GM23338 (cell line): ENCODE measurements around the gene TTC39B. TPM values are rescaled to one million over a fixed set of nuclear protein-coding genes. Genes with fewer than 3 reads are reported as not detected.

Source experiments
- ATAC-seq: fragments of 200-7000 bp; cut with Tn5 transposase; 3 replicates; pipeline ENCODE4 v1.9.1; 2020
- DNase-seq: peaks from one replicate; pipeline ENCODE4 v3.0.0-alpha.2; 2015; ENCODE audit warnings: low spot score
- H2AFZ ChIP-seq: fragments of 200-600 bp; sonication (generic); 2 replicates; pipeline ENCODE4 v1.8.0; 2016; ENCODE audit warnings: antibody characterized with exemption, mild to moderate bottlenecking, moderate library complexity
- H3F3A ChIP-seq: fragments of 200-600 bp; sonication (generic); replicated peaks from 2 replicates; pipeline ENCODE4 v1.8.0; 2017; ENCODE audit warnings: antibody characterized with exemption, mixed run types, low read depth
- H3K27ac ChIP-seq: fragments of 200-600 bp; sonication (generic); 2 replicates; pipeline ENCODE4 v1.6.1; 2016; ENCODE audit warnings: low read depth
- H3K27me3 ChIP-seq: fragments of 200-600 bp; sonication (generic); 2 replicates; pipeline ENCODE4 v1.8.0; 2016; ENCODE audit warnings: mild to moderate bottlenecking, mixed run types, moderate library complexity; ENCODE audit not compliant: insufficient read depth
- H3K36me3 ChIP-seq: fragments of 200-600 bp; sonication (generic); 2 replicates; pipeline ENCODE4 v1.8.0; 2016; ENCODE audit warnings: mild to moderate bottlenecking; ENCODE audit not compliant: insufficient read depth
- H3K4me1 ChIP-seq: fragments of 200-600 bp; sonication (generic); 2 replicates; pipeline ENCODE4 v1.8.0; 2016; ENCODE audit warnings: mild to moderate bottlenecking, moderate library complexity; ENCODE audit not compliant: insufficient read depth
- H3K4me2 ChIP-seq: fragments of 200-600 bp; sonication (generic); 2 replicates; pipeline ENCODE4 v1.7.1; 2017; ENCODE audit warnings: mixed run types
- H3K4me3 ChIP-seq: fragments of 200-600 bp; sonication (generic); 2 replicates; pipeline ENCODE4 v1.6.1; 2016; ENCODE audit warnings: mixed run types
- H3K79me2 ChIP-seq: fragments of 200-600 bp; sonication (generic); replicated peaks from 2 replicates; pipeline ENCODE4 v1.8.0; 2017; ENCODE audit warnings: mild to moderate bottlenecking; ENCODE audit not compliant: insufficient read depth
- H3K9me2 ChIP-seq: fragments of 200-600 bp; sonication (generic); 2 replicates; pipeline ENCODE4 v1.8.0; 2017; ENCODE audit not compliant: insufficient read depth
- H4K20me1 ChIP-seq: fragments of 200-600 bp; sonication (generic); replicated peaks from 2 replicates; pipeline ENCODE4 v1.8.0; 2017; ENCODE audit warnings: mild to moderate bottlenecking; ENCODE audit not compliant: insufficient read depth
- H3K27ac Mint-ChIP-seq: 2 replicates; pipeline ENCODE4 v1.8.0; 2020; ENCODE audit warnings: inconsistent platforms, mild to moderate bottlenecking, moderate library complexity, mixed read lengths
- H3K27me3 Mint-ChIP-seq: 3 replicates; pipeline ENCODE4 v1.8.0; 2022; ENCODE audit warnings: low read depth, mild to moderate bottlenecking, moderate library complexity, mixed read lengths, inconsistent platforms; ENCODE audit not compliant: insufficient read depth, poor library complexity
- H3K36me3 Mint-ChIP-seq: 3 replicates; pipeline ENCODE4 v1.8.0; 2021; ENCODE audit warnings: low read depth, mild to moderate bottlenecking, inconsistent platforms, moderate library complexity, mixed read lengths
- H3K4me1 Mint-ChIP-seq: 3 replicates; pipeline ENCODE4 v1.8.0; 2020; ENCODE audit warnings: mild to moderate bottlenecking, inconsistent platforms, mixed read lengths
- H3K4me3 Mint-ChIP-seq: 3 replicates; pipeline ENCODE4 v1.8.0; 2021; ENCODE audit warnings: moderate library complexity, mild to moderate bottlenecking, inconsistent platforms, mixed read lengths
- H3K9me3 Mint-ChIP-seq: 3 replicates; pipeline ENCODE4 v1.8.0; 2020; ENCODE audit warnings: moderate library complexity, mild to moderate bottlenecking, inconsistent platforms, mixed read lengths
- CREB1 ChIP-seq: fragments of 250-450 bp; sonication (Bioruptor Pico); IDR thresholded peaks from 2 replicates; pipeline ENCODE4 v1.5.0; 2020; ENCODE audit warnings: low read depth, mild to moderate bottlenecking, moderate library complexity
- EZH2 ChIP-seq: fragments of 200-600 bp; sonication (generic); IDR thresholded peaks from one replicate; pipeline ENCODE4 v1.8.0; 2017; ENCODE audit warnings: antibody characterized with exemption, mild to moderate bottlenecking, low read depth; ENCODE audit not compliant: unreplicated experiment
- EZH2phosphoT487 ChIP-seq: fragments of 200-600 bp; sonication (generic); IDR thresholded peaks from one replicate; pipeline ENCODE4 v1.8.1; 2018; ENCODE audit warnings: antibody characterized with exemption; ENCODE audit not compliant: unreplicated experiment
- JUNB ChIP-seq: IDR thresholded peaks from one replicate; pipeline ENCODE4 v1.6.1; 2016; ENCODE audit warnings: antibody characterized with exemption; ENCODE audit not compliant: unreplicated experiment
- NANOG ChIP-seq: IDR thresholded peaks from 2 replicates; pipeline ENCODE4 v1.6.1; 2016; ENCODE audit warnings: antibody characterized with exemption, borderline replicate concordance
- POLR2AphosphoS5 ChIP-seq: IDR thresholded peaks from 2 replicates; pipeline ENCODE4 v1.6.1; 2016; ENCODE audit warnings: antibody characterized with exemption, low read depth
- STAT1 ChIP-seq: IDR thresholded peaks from one replicate; pipeline ENCODE4 v1.6.1; 2016; ENCODE audit warnings: antibody characterized with exemption; ENCODE audit not compliant: unreplicated experiment
- ZNF114 ChIP-seq: fragments of 250-450 bp; sonication (Bioruptor Pico); IDR thresholded peaks from 2 replicates; pipeline ENCODE4 v1.5.0; 2020; ENCODE audit warnings: mild to moderate bottlenecking, moderate library complexity
- ZNF331 ChIP-seq: fragments of 250-450 bp; sonication (Bioruptor Pico); IDR thresholded peaks from 2 replicates; pipeline ENCODE4 v1.5.0; 2020; ENCODE audit warnings: low read depth, mild to moderate bottlenecking, moderate library complexity
- polyA plus RNA-seq: library from polyadenylated mRNA; unstranded; fragments of >200 nt; fragmentation: Nextera tagmentation; extraction: Ambion mirVana; gene quantifications from 2 replicates; pipeline ENCODE4 v1.2.1, GENCODE V29; 2016
- total RNA-seq: library from RNA; depleted of rRNA; stranded (reverse); fragments of >200 nt; shearing (Covaris generic); gene quantifications from 2 replicates; pipeline ENCODE4 v1.2.3, GENCODE V29; 2014
- TF ChIP-seq, protein P1 (sequence below), 2 experiments: fragments of 200-600 bp in 1 of 2; sonication (generic) in 1 of 2; conservative IDR thresholded peaks; 2 replicates each; pipeline versions ENCODE4 v1.5.1 to v1.6.1; 2016 to 2017; ENCODE audit warnings: antibody characterized with exemption in 2 of 2, low read depth in 2 of 2, mild to moderate bottlenecking in 2 of 2, moderate library complexity in 1 of 2
- TF ChIP-seq, protein P2 (sequence below): IDR thresholded peaks from 2 replicates; pipeline ENCODE4 v1.6.1; 2016; ENCODE audit warnings: antibody characterized with exemption
- TF ChIP-seq, protein P3 (sequence below): fragments of 250-450 bp; sonication (Bioruptor Pico); IDR thresholded peaks from 2 replicates; pipeline ENCODE4 v1.5.0; 2020; ENCODE audit warnings: mild to moderate bottlenecking, moderate library complexity
- TF ChIP-seq, protein P4 (sequence below): IDR thresholded peaks from one replicate; pipeline ENCODE4 v1.6.1; 2018; ENCODE audit warnings: antibody characterized with exemption; ENCODE audit not compliant: unreplicated experiment

TTC39B gene
- total and polyA plus RNA-seq, 2 experiments from 2014 or later = 2.8 to 11.1 TPM

DNA sequence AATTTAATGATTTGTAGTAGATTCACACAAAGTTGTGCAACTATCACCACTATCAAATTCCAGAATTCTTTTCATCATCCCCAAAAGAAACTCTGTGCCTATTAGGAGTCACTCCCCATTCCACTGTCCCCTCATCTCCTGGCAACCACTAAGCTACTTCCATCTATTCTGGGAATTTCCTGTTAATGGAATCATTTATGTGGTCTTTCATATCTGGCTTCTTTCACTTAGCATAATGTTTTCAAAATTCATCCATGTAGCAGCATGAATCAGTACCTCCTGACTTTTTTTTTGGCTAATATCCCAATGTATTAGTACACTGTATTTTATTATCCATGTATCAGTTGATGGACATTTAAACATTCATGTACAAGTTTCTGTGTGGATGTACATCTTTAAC is 157.6 kb downstream of the TTC39B start:
- Histone ChIP-seq H3K27ac (no peak overlapping the region), H3K4me1 (peaks cover 18% of the 10 kb centered on the region), H4K20me1 (no peaks in the 10 kb centered on the region), H3K79me2 (no peaks in the 10 kb centered on the region), H3F3A (no peaks in the 10 kb centered on the region), H3K4me3 (no peak overlapping the region), H2AFZ (no peak overlapping the region), H3K36me3 (no peaks in the 10 kb centered on the region), H3K27me3 (no peaks in the 10 kb centered on the region), H3K9me2 (peaks cover 5% of the 10 kb centered on the region; the same call in 1 of the 2 replicates), H3K4me2 (no peak overlapping the region)
- Mint-ChIP-seq H3K36me3 (no peaks in the 10 kb centered on the region), H3K9me3 (no peaks in the 10 kb centered on the region), H3K4me3 (no peak overlapping the region), H3K27ac (no peak overlapping the region), H3K4me1 (peaks cover 13% of the 10 kb centered on the region; the same call in 2 of the 3 replicates), H3K27me3 (no peaks in the 10 kb centered on the region)
- ATAC-seq (no peak), DNase-seq (no peak)
- TF ChIP-seq ZNF114 (CRISPR knock-in tag) (no peak), POLR2AphosphoS5 (no peak), ZNF331 (CRISPR knock-in tag) (no peak), EZH2phosphoT487 (no peak), NANOG (no peak), EZH2 (no peak), JUNB (no peak), CREB1 (CRISPR knock-in tag) (no peak), STAT1 (no peak)
- TF ChIP-seq, protein P1, sequence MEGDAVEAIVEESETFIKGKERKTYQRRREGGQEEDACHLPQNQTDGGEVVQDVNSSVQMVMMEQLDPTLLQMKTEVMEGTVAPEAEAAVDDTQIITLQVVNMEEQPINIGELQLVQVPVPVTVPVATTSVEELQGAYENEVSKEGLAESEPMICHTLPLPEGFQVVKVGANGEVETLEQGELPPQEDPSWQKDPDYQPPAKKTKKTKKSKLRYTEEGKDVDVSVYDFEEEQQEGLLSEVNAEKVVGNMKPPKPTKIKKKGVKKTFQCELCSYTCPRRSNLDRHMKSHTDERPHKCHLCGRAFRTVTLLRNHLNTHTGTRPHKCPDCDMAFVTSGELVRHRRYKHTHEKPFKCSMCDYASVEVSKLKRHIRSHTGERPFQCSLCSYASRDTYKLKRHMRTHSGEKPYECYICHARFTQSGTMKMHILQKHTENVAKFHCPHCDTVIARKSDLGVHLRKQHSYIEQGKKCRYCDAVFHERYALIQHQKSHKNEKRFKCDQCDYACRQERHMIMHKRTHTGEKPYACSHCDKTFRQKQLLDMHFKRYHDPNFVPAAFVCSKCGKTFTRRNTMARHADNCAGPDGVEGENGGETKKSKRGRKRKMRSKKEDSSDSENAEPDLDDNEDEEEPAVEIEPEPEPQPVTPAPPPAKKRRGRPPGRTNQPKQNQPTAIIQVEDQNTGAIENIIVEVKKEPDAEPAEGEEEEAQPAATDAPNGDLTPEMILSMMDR (conservative IDR thresholded peaks at IDR 0.05; ENCODE audit: low read depth in 2 of 2) = no peak
- TF ChIP-seq, protein P2, sequence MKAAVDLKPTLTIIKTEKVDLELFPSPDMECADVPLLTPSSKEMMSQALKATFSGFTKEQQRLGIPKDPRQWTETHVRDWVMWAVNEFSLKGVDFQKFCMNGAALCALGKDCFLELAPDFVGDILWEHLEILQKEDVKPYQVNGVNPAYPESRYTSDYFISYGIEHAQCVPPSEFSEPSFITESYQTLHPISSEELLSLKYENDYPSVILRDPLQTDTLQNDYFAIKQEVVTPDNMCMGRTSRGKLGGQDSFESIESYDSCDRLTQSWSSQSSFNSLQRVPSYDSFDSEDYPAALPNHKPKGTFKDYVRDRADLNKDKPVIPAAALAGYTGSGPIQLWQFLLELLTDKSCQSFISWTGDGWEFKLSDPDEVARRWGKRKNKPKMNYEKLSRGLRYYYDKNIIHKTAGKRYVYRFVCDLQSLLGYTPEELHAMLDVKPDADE = no peak
- TF ChIP-seq, protein P3, sequence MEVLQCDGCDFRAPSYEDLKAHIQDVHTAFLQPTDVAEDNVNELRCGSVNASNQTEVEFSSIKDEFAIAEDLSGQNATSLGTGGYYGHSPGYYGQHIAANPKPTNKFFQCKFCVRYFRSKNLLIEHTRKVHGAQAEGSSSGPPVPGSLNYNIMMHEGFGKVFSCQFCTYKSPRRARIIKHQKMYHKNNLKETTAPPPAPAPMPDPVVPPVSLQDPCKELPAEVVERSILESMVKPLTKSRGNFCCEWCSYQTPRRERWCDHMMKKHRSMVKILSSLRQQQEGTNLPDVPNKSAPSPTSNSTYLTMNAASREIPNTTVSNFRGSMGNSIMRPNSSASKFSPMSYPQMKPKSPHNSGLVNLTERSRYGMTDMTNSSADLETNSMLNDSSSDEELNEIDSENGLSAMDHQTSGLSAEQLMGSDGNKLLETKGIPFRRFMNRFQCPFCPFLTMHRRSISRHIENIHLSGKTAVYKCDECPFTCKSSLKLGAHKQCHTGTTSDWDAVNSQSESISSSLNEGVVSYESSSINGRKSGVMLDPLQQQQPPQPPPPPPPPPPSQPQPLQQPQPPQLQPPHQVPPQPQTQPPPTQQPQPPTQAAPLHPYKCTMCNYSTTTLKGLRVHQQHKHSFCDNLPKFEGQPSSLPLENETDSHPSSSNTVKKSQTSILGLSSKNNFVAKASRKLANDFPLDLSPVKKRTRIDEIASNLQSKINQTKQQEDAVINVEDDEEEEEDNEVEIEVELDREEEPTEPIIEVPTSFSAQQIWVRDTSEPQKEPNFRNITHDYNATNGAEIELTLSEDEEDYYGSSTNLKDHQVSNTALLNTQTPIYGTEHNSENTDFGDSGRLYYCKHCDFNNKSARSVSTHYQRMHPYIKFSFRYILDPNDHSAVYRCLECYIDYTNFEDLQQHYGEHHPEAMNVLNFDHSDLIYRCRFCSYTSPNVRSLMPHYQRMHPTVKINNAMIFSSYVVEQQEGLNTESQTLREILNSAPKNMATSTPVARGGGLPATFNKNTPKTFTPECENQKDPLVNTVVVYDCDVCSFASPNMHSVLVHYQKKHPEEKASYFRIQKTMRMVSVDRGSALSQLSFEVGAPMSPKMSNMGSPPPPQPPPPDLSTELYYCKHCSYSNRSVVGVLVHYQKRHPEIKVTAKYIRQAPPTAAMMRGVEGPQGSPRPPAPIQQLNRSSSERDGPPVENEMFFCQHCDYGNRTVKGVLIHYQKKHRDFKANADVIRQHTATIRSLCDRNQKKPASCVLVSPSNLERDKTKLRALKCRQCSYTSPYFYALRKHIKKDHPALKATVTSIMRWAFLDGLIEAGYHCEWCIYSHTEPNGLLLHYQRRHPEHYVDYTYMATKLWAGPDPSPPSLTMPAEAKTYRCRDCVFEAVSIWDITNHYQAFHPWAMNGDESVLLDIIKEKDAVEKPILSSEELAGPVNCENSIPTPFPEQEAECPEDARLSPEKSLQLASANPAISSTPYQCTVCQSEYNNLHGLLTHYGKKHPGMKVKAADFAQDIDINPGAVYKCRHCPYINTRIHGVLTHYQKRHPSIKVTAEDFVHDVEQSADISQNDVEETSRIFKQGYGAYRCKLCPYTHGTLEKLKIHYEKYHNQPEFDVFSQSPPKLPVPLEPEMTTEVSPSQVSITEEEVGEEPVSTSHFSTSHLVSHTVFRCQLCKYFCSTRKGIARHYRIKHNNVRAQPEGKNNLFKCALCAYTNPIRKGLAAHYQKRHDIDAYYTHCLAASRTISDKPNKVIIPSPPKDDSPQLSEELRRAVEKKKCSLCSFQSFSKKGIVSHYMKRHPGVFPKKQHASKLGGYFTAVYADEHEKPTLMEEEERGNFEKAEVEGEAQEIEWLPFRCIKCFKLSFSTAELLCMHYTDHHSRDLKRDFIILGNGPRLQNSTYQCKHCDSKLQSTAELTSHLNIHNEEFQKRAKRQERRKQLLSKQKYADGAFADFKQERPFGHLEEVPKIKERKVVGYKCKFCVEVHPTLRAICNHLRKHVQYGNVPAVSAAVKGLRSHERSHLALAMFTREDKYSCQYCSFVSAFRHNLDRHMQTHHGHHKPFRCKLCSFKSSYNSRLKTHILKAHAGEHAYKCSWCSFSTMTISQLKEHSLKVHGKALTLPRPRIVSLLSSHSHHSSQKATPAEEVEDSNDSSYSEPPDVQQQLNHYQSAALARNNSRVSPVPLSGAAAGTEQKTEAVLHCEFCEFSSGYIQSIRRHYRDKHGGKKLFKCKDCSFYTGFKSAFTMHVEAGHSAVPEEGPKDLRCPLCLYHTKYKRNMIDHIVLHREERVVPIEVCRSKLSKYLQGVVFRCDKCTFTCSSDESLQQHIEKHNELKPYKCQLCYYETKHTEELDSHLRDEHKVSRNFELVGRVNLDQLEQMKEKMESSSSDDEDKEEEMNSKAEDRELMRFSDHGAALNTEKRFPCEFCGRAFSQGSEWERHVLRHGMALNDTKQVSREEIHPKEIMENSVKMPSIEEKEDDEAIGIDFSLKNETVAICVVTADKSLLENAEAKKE (CRISPR knock-in tag) = no peak
- TF ChIP-seq, protein P4, sequence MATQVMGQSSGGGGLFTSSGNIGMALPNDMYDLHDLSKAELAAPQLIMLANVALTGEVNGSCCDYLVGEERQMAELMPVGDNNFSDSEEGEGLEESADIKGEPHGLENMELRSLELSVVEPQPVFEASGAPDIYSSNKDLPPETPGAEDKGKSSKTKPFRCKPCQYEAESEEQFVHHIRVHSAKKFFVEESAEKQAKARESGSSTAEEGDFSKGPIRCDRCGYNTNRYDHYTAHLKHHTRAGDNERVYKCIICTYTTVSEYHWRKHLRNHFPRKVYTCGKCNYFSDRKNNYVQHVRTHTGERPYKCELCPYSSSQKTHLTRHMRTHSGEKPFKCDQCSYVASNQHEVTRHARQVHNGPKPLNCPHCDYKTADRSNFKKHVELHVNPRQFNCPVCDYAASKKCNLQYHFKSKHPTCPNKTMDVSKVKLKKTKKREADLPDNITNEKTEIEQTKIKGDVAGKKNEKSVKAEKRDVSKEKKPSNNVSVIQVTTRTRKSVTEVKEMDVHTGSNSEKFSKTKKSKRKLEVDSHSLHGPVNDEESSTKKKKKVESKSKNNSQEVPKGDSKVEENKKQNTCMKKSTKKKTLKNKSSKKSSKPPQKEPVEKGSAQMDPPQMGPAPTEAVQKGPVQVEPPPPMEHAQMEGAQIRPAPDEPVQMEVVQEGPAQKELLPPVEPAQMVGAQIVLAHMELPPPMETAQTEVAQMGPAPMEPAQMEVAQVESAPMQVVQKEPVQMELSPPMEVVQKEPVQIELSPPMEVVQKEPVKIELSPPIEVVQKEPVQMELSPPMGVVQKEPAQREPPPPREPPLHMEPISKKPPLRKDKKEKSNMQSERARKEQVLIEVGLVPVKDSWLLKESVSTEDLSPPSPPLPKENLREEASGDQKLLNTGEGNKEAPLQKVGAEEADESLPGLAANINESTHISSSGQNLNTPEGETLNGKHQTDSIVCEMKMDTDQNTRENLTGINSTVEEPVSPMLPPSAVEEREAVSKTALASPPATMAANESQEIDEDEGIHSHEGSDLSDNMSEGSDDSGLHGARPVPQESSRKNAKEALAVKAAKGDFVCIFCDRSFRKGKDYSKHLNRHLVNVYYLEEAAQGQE = no peak
